Measurements from ENCODE around the gene PCDHGB7.

Gene PCDHGB7

GRCh38 chr5:141398608-141399007 lies 18.9 kb upstream of the PCDHGB7 start:
- no peak for TF ChIP-seq CTCF (conservative IDR thresholded peaks at IDR 0.05; ENCODE audit: control insufficient read depth, insufficient read depth, low read depth, low read length)
- DNase-seq (ENCODE audit: low read depth): no peak
- H3K4me3 ChIP-seq (ENCODE audit: control insufficient read depth, low read depth, low read length): no peak overlapping the region

GRCh38 chr5:141399555-141400258 lies 17.8 kb upstream of the PCDHGB7 start:
- no peak overlapping the region for H3K4me3 ChIP-seq (ENCODE audit: control insufficient read depth, low read depth, low read length)
- TF ChIP-seq CTCF (conservative IDR thresholded peaks at IDR 0.05; ENCODE audit: control insufficient read depth, insufficient read depth, low read depth, low read length): no peak
- no peak for DNase-seq (ENCODE audit: low read depth)

- DNase-seq (ENCODE audit: low read depth): peak; percentile 57
- peak; percentile 60 for TF ChIP-seq CTCF (conservative IDR thresholded peaks at IDR 0.05; ENCODE audit: control insufficient read depth, insufficient read depth, low read depth, low read length)
- H3K4me3 ChIP-seq (ENCODE audit: control insufficient read depth, low read depth, low read length): peak within 1 kb of the TSS; percentile 37
Observed at GRCh38 chr5:141402553-141403243, 14.8 kb upstream of the PCDHGB7 start, which contains the start of gene PCDHGA9. PCDHGA9 (plus strand) TSS chr5:141402778; CDS start chr5:141402953, 175 bp downstream.

- no peak for DNase-seq (ENCODE audit: low read depth)
- no peak for TF ChIP-seq CTCF (conservative IDR thresholded peaks at IDR 0.05; ENCODE audit: control insufficient read depth, insufficient read depth, low read depth, low read length)
- H3K4me3 ChIP-seq (ENCODE audit: control insufficient read depth, low read depth, low read length): no peak overlapping the region
Observed at GRCh38 chr5:141403387-141403786, 14.1 kb upstream of the PCDHGB7 start.

GRCh38 chr5:141407790-141408505 lies 9.5 kb upstream of the PCDHGB7 start, which contains the start of gene PCDHGB6:
PCDHGB6 (plus strand) TSS chr5:141408021; CDS start chr5:141408203, 182 bp downstream.
- H3K4me3 ChIP-seq (ENCODE audit: control insufficient read depth, low read depth, low read length): peak within 1 kb of the TSS; percentile 35
- DNase-seq (ENCODE audit: low read depth): peak; percentile 59
- TF ChIP-seq CTCF (conservative IDR thresholded peaks at IDR 0.05; ENCODE audit: control insufficient read depth, insufficient read depth, low read depth, low read length): peak; percentile 66

GRCh38 chr5:141409598-141410306 lies 7.7 kb upstream of the PCDHGB7 start:
- H3K4me3 ChIP-seq (ENCODE audit: control insufficient read depth, low read depth, low read length): no peak overlapping the region
- no peak for TF ChIP-seq CTCF (conservative IDR thresholded peaks at IDR 0.05; ENCODE audit: control insufficient read depth, insufficient read depth, low read depth, low read length)
- DNase-seq (ENCODE audit: low read depth): no peak

Data from fibroblast of mammary gland (primary cell).